GM19372 (cell line): ENCODE measurements around the gene DNAH14.

ENCODE experiments used
- ATAC-seq: cut with Tn5 transposase; IDR thresholded peaks from one replicate; pipeline ENCODE4 v1.9.1; 2021; ENCODE audit warnings: mild to moderate bottlenecking, low read depth, moderate library complexity; ENCODE audit not compliant: unreplicated experiment

DNAH14 gene

DNA sequence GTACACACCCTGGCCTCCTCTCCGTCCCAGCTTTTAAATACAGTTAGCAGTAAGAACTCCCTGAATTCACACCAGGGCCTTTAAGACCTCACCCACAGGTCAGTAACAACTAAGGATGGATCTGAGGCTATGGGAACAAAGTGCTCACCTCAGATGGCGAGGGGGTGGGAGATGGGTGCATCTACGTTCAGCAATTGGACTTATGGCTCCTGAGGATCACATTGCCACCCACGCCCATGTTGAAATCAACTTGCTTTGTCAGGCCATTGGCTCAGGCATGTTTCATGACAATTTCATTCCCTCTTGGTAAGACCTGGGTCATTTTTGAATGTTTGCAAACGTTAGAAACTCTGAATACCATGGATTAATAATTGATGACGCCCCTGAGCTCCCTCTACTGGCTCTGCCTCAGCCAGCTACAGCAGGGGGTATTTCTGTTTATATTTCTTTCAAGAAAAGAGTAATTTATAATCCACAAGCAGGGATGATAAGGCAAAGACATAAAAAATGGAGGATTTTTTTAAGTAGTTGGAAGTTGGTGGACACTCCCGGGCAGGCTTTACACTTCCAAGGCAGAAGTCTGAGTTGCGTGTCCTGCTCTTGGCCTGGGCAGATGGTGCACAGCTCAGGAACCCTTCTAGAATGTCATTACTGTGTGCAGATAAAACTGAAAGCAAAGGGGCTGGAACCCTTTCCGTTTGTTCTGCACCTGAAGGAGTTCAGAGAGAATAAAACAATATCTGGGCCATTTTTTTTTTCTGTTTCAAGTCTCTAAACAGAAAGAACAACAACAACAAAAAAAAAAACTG lies 512.0 kb downstream of the DNAH14 start:
- peak; percentile 28 for ATAC-seq

DNA sequence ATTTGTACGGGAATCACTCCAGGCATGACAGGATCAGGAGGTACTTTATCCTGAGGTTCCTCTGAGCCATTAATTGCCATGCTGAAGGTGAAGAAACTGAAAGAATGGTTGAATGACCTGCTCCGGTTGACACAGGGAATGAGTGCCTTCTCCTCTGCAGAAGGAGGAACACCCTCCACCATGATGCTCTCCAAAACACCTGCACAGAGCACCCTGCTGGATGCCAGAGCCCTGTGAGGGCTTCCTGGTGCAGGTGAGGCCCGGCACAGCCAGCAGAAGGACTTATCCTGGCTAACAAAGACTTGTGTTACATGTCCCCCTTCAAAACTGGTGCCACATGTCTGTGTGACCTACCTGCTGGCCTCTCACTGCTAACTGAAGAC lies 512.6 kb downstream of the DNAH14 start:
- ATAC-seq = no peak

DNA sequence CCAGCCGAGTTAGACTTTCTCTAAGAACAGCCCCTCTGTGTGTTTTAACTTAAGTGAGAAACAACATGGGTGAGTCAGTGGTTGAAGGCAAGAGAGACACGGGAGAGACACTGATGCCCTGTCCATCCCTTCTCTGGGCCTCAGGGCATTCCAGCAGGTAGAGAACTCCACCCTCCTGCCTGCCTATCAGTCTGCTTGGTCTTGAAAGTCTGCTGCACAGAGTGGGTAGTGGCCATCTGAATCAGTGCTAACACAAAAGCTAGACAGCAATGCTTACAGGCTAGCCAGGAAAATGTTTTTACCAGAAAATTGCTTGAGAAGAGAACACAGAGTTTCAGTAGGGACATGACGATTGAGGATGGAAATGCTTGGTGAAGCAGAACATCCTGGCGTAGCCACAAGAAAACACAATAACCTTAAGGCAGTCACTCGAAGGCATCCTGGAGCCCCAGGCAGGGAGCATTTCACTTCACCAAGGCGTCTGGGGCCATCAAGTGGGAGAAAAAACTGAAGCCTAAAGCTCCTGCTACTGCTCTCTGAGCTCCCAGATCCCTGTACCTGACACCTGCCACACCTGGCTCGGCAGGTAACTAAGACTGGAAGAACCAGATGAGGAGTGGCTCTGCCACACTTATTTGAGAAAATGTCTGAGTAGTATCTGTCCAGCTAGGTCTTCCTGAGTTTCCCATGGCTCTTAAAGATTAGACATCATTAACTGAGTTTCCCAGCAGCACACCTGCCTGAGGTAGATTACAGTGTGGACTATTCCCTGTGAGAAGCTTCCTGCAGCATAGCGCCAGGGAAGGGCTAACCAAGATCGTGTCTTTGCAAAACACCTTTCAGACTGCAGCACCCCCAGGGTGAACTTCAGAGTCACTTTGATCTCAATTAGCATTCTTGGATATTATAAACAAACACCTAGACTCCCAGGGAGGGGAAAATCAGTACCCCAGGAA lies 516.4 kb downstream of the DNAH14 start:
- ATAC-seq = no peak

GRCh38 chr1:225446595-225446960 lies 517.1 kb downstream of the DNAH14 start:
- no peak for ATAC-seq

DNA sequence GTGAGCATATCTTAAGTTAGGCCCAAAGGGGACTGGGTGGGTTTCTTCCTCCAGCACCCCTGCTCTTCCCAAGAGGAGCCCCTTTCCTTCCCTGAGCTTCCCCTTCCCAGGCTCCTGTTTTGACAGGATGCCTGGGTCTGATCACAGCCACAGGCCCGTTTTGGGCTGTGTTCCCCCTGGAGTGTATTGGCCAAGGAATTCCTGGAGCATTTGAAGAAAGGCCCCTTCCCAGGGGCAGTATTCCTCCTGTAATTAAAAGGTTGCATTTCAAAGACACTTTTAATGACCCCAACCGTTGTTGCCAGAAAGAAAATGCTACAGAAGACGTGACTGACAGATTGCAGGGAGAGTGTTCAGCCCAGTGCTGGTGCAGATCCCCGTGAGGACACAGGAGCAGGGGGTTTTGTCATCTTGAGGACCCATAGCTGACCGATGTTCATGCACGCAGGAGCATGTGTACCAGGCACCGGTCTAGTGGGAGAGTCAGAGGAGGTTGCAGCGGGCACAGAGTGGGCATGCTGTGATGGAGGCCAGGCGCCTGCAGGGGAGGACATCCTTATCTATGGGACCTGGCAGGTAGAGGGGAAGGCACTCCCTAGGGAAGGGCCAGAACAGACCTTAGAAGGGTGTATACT lies 517.6 kb downstream of the DNAH14 start:
- ATAC-seq = no peak

DNA sequence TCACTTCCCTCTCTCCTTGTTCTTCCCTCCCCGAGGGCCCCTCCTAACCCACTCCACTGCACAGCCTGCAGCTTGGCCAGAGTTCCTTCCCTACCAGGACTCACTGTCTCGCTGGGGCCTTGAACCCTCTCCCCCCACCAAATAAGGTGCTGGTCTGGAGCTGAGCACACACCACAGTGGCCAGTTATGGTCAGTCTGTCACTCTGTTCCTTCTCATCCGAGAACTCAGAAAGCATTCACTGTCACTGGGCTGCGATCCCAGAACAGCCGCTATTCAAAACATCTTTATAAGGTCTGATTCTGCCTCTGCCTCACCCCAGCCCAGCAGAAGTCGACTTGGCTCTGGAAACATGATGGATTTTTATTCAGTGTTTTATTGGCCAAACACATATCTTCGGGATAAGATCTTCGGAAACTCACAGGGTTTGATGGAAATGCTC lies 518.2 kb downstream of the DNAH14 start:
- no peak for ATAC-seq

DNA sequence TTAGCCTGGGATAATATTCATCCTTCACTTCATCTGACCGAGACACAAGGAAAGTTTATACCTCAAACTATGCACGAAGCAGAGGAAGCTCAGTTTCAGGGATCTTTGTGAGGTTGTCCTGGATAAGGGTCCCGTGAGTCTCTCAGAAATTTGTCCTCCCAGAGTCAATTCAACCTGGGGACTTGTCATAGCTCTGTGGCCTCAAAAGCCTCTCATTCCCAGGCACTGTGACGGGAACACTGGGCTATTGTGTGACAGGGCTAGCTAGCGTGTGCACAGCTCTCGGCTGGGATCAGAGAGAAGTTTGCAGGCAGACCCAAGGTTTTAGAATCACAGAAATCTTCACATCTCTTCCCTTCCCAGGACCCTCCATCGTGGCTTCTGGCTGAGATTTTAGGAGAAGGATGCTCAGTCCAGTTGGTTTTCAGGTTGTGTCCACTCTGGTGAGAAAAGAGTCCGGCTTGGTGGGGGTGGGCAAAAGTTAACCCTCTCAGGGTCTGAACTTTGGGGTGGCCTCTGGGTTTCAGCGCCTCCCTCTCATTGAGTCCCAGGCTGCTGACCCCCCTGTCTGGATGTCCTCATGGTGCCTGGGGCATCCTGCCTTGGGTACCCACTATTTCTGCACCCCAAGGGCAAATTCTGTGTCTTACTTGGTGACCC lies 518.8 kb downstream of the DNAH14 start:
- ATAC-seq = no peak
